GM18858 (cell line): ENCODE data around the gene USP17L29.
"Not testable (repeated sequence)": the region's sequence is repeated elsewhere in the genome, so short reads cannot be mapped to it uniquely, and the experiment has no call there.

ENCODE experiments used
- ATAC-seq: cut with Tn5 transposase; IDR thresholded peaks from one replicate; pipeline ENCODE4 v1.9.1; 2021; ENCODE audit not compliant: unreplicated experiment

The USP17L29 gene, protein sequence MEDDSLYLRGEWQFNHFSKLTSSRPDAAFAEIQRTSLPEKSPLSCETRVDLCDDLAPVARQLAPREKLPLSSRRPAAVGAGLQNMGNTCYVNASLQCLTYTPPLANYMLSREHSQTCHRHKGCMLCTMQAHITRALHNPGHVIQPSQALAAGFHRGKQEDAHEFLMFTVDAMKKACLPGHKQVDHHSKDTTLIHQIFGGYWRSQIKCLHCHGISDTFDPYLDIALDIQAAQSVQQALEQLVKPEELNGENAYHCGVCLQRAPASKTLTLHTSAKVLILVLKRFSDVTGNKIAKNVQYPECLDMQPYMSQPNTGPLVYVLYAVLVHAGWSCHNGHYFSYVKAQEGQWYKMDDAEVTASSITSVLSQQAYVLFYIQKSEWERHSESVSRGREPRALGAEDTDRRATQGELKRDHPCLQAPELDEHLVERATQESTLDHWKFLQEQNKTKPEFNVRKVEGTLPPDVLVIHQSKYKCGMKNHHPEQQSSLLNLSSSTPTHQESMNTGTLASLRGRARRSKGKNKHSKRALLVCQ

DNA sequence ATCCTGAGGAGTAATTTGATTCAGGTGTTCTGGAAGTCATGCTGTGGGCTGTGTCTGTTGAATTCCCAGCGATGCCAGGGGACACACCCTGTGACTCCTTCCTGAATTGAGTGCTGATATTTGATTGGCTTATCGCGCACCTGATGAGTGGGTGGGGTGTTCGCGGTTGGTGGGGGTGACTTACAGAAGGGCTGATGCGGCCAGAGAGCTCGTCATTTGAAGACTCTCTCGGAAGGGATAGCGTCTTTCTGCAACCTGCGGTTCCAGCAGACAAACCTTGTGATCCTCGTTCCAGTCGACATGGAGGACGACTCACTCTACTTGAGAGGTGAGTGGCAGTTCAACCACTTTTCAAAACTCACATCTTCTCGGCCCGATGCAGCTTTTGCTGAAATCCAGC, at the start of gene USP17L29:
Gene USP17L29, plus strand, starts transcription at position 301 of the 400 bp plus-strand sequence. Its CDS starts 0 bp downstream, at position 301.
- ATAC-seq, result not testable (repeated sequence)

DNA sequence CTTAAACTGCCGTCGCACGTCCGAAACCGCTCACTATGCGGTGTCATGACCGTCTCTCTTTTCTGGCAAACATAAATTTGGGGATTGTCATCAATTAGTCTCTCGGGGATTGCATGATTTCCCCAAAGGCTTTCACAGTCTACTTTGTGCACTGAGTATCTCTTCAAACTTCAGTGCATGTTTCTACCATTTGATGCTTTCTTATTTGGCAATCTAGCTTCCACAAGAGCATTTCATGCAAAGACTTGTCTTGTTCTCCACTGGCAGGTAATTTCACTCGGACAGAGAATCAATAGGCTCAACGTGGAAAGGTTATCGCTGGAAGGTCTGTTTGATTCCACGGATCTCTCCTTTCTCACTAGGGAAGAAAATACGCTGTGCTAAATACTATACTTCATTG, 29.2 kb upstream of the USP17L29 start:
- ATAC-seq, result not testable (repeated sequence)

DNA sequence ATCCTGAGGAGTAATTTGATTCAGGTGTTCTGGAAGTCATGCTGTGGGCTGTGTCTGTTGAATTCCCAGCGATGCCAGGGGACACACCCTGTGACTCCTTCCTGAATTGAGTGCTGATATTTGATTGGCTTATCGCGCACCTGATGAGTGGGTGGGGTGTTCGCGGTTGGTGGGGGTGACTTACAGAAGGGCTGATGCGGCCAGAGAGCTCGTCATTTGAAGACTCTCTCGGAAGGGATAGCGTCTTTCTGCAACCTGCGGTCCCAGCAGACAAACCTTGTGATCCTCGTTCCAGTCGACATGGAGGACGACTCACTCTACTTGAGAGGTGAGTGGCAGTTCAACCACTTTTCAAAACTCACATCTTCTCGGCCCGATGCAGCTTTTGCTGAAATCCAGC, 28.6 kb upstream of the USP17L29 start, which contains the start of gene USP17L24:
Gene USP17L24, plus strand, starts transcription at position 301 of the 400 bp plus-strand sequence. Its CDS starts 0 bp downstream, at position 301.
- ATAC-seq, result not testable (repeated sequence)

DNA sequence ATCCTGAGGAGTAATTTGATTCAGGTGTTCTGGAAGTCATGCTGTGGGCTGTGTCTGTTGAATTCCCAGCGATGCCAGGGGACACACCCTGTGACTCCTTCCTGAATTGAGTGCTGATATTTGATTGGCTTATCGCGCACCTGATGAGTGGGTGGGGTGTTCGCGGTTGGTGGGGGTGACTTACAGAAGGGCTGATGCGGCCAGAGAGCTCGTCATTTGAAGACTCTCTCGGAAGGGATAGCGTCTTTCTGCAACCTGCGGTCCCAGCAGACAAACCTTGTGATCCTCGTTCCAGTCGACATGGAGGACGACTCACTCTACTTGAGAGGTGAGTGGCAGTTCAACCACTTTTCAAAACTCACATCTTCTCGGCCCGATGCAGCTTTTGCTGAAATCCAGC, 23.8 kb upstream of the USP17L29 start, which contains the start of gene USP17L25:
Gene USP17L25, plus strand, starts transcription at position 301 of the 400 bp plus-strand sequence. Its CDS starts 0 bp downstream, at position 301.
- ATAC-seq, result not testable (repeated sequence)

DNA sequence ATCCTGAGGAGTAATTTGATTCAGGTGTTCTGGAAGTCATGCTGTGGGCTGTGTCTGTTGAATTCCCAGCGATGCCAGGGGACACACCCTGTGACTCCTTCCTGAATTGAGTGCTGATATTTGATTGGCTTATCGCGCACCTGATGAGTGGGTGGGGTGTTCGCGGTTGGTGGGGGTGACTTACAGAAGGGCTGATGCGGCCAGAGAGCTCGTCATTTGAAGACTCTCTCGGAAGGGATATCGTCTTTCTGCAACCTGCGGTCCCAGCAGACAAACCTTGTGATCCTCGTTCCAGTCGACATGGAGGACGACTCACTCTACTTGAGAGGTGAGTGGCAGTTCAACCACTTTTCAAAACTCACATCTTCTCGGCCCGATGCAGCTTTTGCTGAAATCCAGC, 19.1 kb upstream of the USP17L29 start, which contains the start of gene USP17L26:
Gene USP17L26, plus strand, starts transcription at position 301 of the 400 bp plus-strand sequence. Its CDS starts 0 bp downstream, at position 301.
- not testable (repeated sequence) for ATAC-seq

DNA sequence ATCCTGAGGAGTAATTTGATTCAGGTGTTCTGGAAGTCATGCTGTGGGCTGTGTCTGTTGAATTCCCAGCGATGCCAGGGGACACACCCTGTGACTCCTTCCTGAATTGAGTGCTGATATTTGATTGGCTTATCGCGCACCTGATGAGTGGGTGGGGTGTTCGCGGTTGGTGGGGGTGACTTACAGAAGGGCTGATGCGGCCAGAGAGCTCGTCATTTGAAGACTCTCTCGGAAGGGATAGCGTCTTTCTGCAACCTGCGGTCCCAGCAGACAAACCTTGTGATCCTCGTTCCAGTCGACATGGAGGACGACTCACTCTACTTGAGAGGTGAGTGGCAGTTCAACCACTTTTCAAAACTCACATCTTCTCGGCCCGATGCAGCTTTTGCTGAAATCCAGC, 14.3 kb upstream of the USP17L29 start, which contains the start of gene USP17L5:
Gene USP17L5, plus strand, starts transcription at position 301 of the 400 bp plus-strand sequence. Its CDS starts 0 bp downstream, at position 301.
- ATAC-seq, result not testable (repeated sequence)

DNA sequence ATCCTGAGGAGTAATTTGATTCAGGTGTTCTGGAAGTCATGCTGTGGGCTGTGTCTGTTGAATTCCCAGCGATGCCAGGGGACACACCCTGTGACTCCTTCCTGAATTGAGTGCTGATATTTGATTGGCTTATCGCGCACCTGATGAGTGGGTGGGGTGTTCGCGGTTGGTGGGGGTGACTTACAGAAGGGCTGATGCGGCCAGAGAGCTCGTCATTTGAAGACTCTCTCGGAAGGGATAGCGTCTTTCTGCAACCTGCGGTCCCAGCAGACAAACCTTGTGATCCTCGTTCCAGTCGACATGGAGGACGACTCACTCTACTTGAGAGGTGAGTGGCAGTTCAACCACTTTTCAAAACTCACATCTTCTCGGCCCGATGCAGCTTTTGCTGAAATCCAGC, 9.6 kb upstream of the USP17L29 start, which contains the start of gene USP17L27:
Gene USP17L27, plus strand, starts transcription at position 301 of the 400 bp plus-strand sequence. Its CDS starts 0 bp downstream, at position 301.
- ATAC-seq, result not testable (repeated sequence)

DNA sequence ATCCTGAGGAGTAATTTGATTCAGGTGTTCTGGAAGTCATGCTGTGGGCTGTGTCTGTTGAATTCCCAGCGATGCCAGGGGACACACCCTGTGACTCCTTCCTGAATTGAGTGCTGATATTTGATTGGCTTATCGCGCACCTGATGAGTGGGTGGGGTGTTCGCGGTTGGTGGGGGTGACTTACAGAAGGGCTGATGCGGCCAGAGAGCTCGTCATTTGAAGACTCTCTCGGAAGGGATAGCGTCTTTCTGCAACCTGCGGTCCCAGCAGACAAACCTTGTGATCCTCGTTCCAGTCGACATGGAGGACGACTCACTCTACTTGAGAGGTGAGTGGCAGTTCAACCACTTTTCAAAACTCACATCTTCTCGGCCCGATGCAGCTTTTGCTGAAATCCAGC, 4.8 kb upstream of the USP17L29 start, which contains the start of gene USP17L28:
Gene USP17L28, plus strand, starts transcription at position 301 of the 400 bp plus-strand sequence. Its CDS starts 0 bp downstream, at position 301.
- ATAC-seq, result not testable (repeated sequence)

DNA sequence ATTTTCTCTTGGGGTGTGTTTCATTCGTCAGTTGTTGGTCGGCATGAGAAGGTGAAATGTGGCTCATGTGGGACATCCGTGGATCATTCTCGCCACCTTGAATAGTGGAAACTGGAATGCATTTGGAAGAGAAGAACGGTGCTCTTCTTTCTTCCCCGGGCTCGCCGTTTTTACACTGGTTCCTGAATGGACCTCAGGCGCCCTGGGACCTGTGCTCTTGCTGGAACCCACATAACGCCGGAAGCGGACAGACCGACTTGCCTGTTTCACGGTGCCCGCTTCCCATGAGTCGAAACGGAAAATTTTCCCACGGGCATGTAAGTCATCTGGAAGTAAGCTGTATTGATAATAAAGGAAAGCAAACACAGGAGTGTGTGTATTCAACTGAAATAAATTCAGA, 2.6 kb upstream of the USP17L29 start:
- not testable (repeated sequence) for ATAC-seq

DNA sequence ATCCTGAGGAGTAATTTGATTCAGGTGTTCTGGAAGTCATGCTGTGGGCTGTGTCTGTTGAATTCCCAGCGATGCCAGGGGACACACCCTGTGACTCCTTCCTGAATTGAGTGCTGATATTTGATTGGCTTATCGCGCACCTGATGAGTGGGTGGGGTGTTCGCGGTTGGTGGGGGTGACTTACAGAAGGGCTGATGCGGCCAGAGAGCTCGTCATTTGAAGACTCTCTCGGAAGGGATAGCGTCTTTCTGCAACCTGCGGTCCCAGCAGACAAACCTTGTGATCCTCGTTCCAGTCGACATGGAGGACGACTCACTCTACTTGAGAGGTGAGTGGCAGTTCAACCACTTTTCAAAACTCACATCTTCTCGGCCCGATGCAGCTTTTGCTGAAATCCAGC, 9.4 kb downstream of the USP17L29 start, which contains the start of gene USP17L30:
Gene USP17L30, plus strand, starts transcription at position 301 of the 400 bp plus-strand sequence. Its CDS starts 0 bp downstream, at position 301.
- ATAC-seq, result not testable (repeated sequence)

DNA sequence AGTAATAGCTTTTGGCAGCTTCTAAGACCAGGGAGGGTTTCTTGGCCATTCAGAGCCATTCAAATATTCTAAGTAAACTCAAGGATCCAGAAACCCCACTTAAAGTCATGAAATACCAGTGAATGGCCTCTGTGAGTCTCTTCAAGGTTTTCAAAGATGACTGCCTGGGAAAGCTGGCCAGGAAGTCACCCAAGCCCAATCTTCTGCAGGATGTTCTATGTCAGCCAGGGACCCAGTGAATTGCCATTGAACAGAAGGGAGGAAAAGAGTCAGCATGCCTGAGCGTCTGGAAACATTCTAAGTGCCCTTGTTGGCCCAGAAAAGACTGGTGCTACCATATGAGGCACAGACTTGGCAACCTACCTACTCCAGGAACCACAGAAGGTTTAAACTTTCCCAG, 26.4 kb downstream of the USP17L29 start:
- ATAC-seq, result not testable (repeated sequence)

DNA sequence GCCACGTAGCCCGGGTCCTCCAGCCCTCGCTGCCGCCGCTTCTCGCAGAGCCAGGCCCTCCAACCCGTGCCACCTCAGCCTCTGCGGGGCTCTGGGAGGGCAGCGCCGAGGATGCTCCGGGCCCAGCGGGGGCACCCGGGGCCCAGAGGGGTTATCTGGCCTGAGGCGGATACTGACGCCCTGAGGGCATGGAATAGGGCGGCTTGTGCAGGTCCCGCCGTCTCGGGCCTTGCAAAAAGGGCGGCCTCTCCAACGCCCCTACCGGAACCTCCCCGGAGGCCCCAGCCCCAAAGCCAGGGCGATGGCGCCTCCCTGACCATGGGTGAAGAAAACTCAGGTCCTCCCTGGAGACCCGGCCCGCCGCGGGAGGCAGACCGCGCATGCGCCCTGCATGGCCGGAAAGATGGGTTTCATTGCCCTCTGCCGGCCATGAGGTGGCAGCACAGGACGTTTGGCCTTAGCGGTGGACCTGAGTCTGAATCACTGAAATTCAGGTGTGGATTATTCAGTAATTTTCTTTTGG, 27.6 kb downstream of the USP17L29 start:
- ATAC-seq, result not testable (repeated sequence)

DNA sequence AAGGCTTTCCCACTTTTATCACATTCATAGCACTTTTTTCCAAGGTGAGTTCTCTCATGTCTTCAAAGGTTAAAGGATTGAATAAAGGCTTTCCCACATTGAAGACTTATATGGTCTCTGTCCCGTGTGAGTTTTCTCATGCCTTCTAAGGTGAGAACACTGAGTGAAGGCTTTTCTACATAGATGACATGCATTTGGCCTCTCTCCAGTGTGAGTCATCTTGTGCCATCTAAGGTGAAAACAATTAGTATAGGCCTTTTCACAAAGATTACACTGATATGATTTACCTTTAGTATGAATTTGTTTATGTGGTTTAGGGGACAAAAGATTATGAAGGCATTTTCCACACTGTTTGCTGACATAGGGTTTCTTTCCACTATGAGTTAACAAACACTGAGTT, 30.7 kb downstream of the USP17L29 start:
- no peak for ATAC-seq

DNA sequence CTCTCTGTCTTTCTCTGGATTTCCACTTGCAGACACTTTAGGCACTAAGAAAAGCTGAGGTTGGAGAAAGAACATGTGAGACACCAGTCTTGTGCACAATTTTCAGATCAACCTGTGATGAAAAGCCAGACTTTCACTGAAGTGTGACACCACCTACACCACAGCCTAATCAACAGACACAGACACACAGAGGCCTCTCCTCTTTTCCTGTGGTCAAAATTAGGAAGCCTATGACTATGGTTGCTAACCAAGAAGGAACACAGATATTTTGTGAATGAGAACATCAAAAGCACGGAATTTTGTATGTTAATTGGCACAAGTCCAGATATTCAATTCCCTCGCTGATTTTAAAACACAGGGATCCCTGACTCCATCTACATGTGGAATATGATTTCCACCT, 35.6 kb downstream of the USP17L29 start:
- ATAC-seq, result not testable (repeated sequence)
